Measurements from ENCODE around the gene ZNF277.

DNA sequence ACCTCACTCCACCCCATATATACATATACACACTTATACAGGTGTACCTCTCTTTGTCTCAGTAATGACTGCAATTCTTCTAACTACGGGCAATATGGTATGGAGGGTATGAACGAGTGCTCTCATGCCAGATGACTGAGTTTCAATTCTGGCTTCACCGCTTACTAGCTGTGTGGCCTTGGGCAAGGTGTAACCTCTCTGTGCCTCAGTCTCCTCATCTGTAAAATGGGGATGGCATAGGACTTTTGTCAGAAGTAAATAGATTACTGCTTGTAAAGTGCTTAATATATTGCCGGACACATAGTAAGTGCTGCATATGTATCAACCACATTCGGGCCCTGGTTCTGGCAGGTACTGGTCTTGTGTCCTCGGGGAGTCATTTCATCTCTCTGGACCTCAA lies 183.7 kb downstream of the ZNF277 start:
- TF ChIP-seq, protein P1, sequence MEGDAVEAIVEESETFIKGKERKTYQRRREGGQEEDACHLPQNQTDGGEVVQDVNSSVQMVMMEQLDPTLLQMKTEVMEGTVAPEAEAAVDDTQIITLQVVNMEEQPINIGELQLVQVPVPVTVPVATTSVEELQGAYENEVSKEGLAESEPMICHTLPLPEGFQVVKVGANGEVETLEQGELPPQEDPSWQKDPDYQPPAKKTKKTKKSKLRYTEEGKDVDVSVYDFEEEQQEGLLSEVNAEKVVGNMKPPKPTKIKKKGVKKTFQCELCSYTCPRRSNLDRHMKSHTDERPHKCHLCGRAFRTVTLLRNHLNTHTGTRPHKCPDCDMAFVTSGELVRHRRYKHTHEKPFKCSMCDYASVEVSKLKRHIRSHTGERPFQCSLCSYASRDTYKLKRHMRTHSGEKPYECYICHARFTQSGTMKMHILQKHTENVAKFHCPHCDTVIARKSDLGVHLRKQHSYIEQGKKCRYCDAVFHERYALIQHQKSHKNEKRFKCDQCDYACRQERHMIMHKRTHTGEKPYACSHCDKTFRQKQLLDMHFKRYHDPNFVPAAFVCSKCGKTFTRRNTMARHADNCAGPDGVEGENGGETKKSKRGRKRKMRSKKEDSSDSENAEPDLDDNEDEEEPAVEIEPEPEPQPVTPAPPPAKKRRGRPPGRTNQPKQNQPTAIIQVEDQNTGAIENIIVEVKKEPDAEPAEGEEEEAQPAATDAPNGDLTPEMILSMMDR (IDR thresholded peaks at IDR 0.05) = no peak
- TF ChIP-seq POLR2A (IDR thresholded peaks at IDR 0.05) = no peak
- no peak for TF ChIP-seq POLR2AphosphoS5 (IDR thresholded peaks at IDR 0.05; ENCODE audit: insufficient read depth in 1 of 2, low read depth in 1 of 2)

All from vagina (tissue), 2 donors.